GM12878 (cell line): ENCODE data around the gene TBC1D24. TPM values are rescaled to one million over a fixed set of nuclear protein-coding genes. Genes with fewer than 3 reads are reported as not detected.

Source experiments
- ATAC-seq: fragments of 200-7000 bp; cut with Tn5 transposase; 3 replicates; pipeline ENCODE4 v1.9.1; 2020; ENCODE audit warnings: mild to moderate bottlenecking, moderate library complexity
- BruUV-seq: library from RNA; stranded (reverse); fragments of 400-500 nt; replicated peaks from 2 replicates; lab custom pipeline; 2021; lab: Mats Ljungman, UMichigan
- CTCF ChIA-PET: fragments of 300-600 bp; sonication (Branson Sonifier 250); formaldehyde crosslinking; extraction: SDS; loops from one replicate; lab custom pipeline; 2021; ENCODE audit warnings: inconsistent platforms; lab: Yijun Ruan, JAX
- POLR2A ChIA-PET: fragments of 350-600 bp; formaldehyde crosslinking; extraction: SDS; loops from one replicate; lab custom pipeline; 2021; ENCODE audit warnings: inconsistent platforms; lab: Charles Lee
- RAD21 ChIA-PET: fragments of 300-600 bp; sonication (Branson Sonifier 250); formaldehyde crosslinking; loops from one replicate; lab custom pipeline; 2023; ENCODE audit warnings: antibody characterized with exemption; ENCODE audit not compliant: unreplicated experiment; lab: Charles Lee
- SMC1A ChIA-PET: fragments of 300-600 bp; sonication (Branson Sonifier 250); formaldehyde crosslinking; loops from one replicate; lab custom pipeline; 2023; ENCODE audit not compliant: unreplicated experiment, uncharacterized antibody; lab: Charles Lee
- DNase-seq: peaks from one replicate; pipeline ENCODE4 v3.0.0-alpha.2; 2011; ENCODE audit warnings: low read depth, low spot score
- FAIRE-seq: peaks from 3 replicates; lab custom pipeline; 2011; peaks lifted over from hg19 to GRCh38; lab: Jason Lieb, UNC
- H2AFZ ChIP-seq: 2 replicates; pipeline ENCODE4 v1.6.0; 2011; ENCODE audit warnings: low read depth, low read length, control low read depth; ENCODE audit not compliant: control insufficient read depth
- H3K27ac ChIP-seq: 2 replicates; pipeline ENCODE4 v1.5.1; 2011; ENCODE audit warnings: control low read depth; ENCODE audit not compliant: control insufficient read depth, insufficient read depth
- H3K27me3 ChIP-seq, 2 experiments: replicated peaks in 1 of 2; 2 replicates each; pipeline versions ENCODE4 v1.6.0 to v1.6.1; 2011; ENCODE audit warnings: low read length in 1 of 2; ENCODE audit not compliant: control insufficient read depth in 2 of 2, insufficient read depth in 2 of 2
- H3K36me3 ChIP-seq, 2 experiments: 2 replicates each; pipeline ENCODE4 v1.5.1; 2011; ENCODE audit warnings: low read length in 1 of 2; ENCODE audit not compliant: control insufficient read depth in 2 of 2, insufficient read depth in 2 of 2
- H3K4me1 ChIP-seq: 2 replicates; pipeline ENCODE4 v1.6.1; 2011; ENCODE audit warnings: mild to moderate bottlenecking, low read length, moderate library complexity, mixed read lengths; ENCODE audit not compliant: control insufficient read depth, insufficient read depth
- H3K4me2 ChIP-seq: 2 replicates; pipeline ENCODE4 v1.6.0; 2011; ENCODE audit warnings: control low read depth; ENCODE audit not compliant: control insufficient read depth, insufficient read depth
- H3K4me3 ChIP-seq: fragments of 200-600 bp; sonication (generic); 2 replicates; pipeline ENCODE4 v1.5.1; 2016
- H3K79me2 ChIP-seq: 2 replicates; pipeline ENCODE4 v1.6.0; 2011; ENCODE audit warnings: low read length; ENCODE audit not compliant: control insufficient read depth, insufficient read depth
- H3K9ac ChIP-seq: 2 replicates; pipeline ENCODE4 v1.8.0; 2011; ENCODE audit warnings: low read length, control low read depth, mixed read lengths; ENCODE audit not compliant: control insufficient read depth, insufficient read depth
- H3K9me3 ChIP-seq: replicated peaks from 3 replicates; pipeline ENCODE4 v1.5.1; 2011; ENCODE audit warnings: mild to moderate bottlenecking, low read length; ENCODE audit not compliant: control insufficient read depth, insufficient read depth
- H4K20me1 ChIP-seq: 2 replicates; pipeline ENCODE4 v1.6.0; 2011; ENCODE audit not compliant: control insufficient read depth, insufficient read depth
- BACH1 ChIP-seq: fragments of 450-650 bp; IDR thresholded peaks from 2 replicates; pipeline ENCODE4 v1.6.1; 2017; ENCODE audit warnings: mild to moderate bottlenecking, borderline replicate concordance
- CHD2 ChIP-seq: IDR thresholded peaks from 2 replicates; pipeline ENCODE4 v1.6.1; 2011; ENCODE audit warnings: low read depth, low read length, improper control_type of control experiment, borderline replicate concordance
- NFXL1 ChIP-seq: fragments of 450-650 bp; IDR thresholded peaks from 2 replicates; pipeline ENCODE4 v1.6.1; 2017; ENCODE audit warnings: antibody characterized with exemption, mild to moderate bottlenecking, borderline replicate concordance
- PAX8 ChIP-seq: fragments of 450-650 bp; IDR thresholded peaks from 2 replicates; pipeline ENCODE4 v1.6.1; 2017; ENCODE audit warnings: mild to moderate bottlenecking, moderate library complexity
- POLR2A ChIP-seq: IDR thresholded peaks from 2 replicates; pipeline ENCODE4 v1.6.1; 2011; ENCODE audit warnings: low read depth, mild to moderate bottlenecking, low read length
- RAD21 ChIP-seq: IDR thresholded peaks from 2 replicates; pipeline ENCODE4 v1.6.1; 2011; ENCODE audit warnings: mild to moderate bottlenecking, low read depth, low read length, moderate library complexity; ENCODE audit not compliant: insufficient read depth
- SMC3 ChIP-seq: IDR thresholded peaks from 2 replicates; pipeline ENCODE4 v1.6.1; 2011; ENCODE audit warnings: low read length, improper control_type of control experiment, borderline replicate concordance
- TAF1 ChIP-seq: IDR thresholded peaks from 2 replicates; pipeline ENCODE4 v1.6.1; 2011; ENCODE audit warnings: mild to moderate bottlenecking, low read depth, low read length, borderline replicate concordance
- WGBS: methylation state at CpG from one replicate; pipeline ENCODE4 v1.1.6; 2016; ENCODE audit warnings: low lambda C conversion rate; ENCODE audit not compliant: insufficient replicate concordance, insufficient coverage; ENCODE audit errors: missing lambda C conversion rate; 5-methylcytosine and 5-hydroxymethylcytosine counted together
- in situ Hi-C: fragments of 300-500 bp; cut with MboI; formaldehyde crosslinking; loops from 9 replicates; pipeline ENCODE4 v1.14.3; 2018; ENCODE audit warnings: mixed read lengths
- intact Hi-C: fragments of 100-400 bp; cut with micrococcal nuclease; formaldehyde crosslinking; loops from one replicate; pipeline ENCODE4 v1.14.2; 2022; ENCODE audit not compliant: unreplicated experiment
- polyA plus RNA-seq, 11 experiments: library from polyadenylated mRNA; depleted of rRNA in 4 of 11; unstranded in 6 of 11; stranded (reverse) in 5 of 11; fragments of >200 nt; fragmentation: Nextera tagmentation in 4 of 11; fragmentation: Illumina TruSeq in 1 of 11; extraction: Ambion mirVana in 4 of 11; extraction: Trizol in 1 of 11; gene quantifications; 1 replicate in 1 of 11; 2 replicates in 10 of 11; pipeline versions ENCODE4 v1.2.1 to v1.2.3, GENCODE V29; 2011 to 2016; ENCODE audit warnings: inconsistent platforms in 2 of 11, missing spikeins in 2 of 11, low read depth in 1 of 11
- total RNA-seq, 4 experiments: library from RNA; depleted of rRNA in 3 of 4; stranded (reverse); fragments of >200 nt in 3 of 4; fragmentation: Illumina TruSeq in 1 of 4; extraction: Trizol in 1 of 4; gene quantifications; 2 replicates each; pipeline versions ENCODE4 v1.2.1 to v1.2.3, GENCODE V29; 2013 to 2021
- TF ChIP-seq, protein P1 (sequence below): IDR thresholded peaks from 2 replicates; pipeline ENCODE4 v1.6.1; 2011; ENCODE audit warnings: low read depth, mild to moderate bottlenecking, low read length, moderate library complexity, borderline replicate concordance; ENCODE audit errors: extremely low read depth
- TF ChIP-seq, protein P2 (sequence below), 3 experiments: IDR thresholded peaks in 2 of 3; conservative IDR thresholded peaks in 1 of 3; 2 replicates each; pipeline ENCODE4 v1.5.1; 2011; ENCODE audit warnings: low read depth in 3 of 3, low read length in 3 of 3, mild to moderate bottlenecking in 3 of 3, control low read depth in 2 of 3, moderate library complexity in 2 of 3, inconsistent platforms in 1 of 3, mixed read lengths in 1 of 3; ENCODE audit not compliant: control insufficient read depth in 2 of 3, insufficient read depth in 1 of 3; ENCODE audit errors: extremely low read depth in 1 of 3

TBC1D24 gene
- total and polyA plus RNA-seq, 10 of the 15 experiments (the other 5 are each of a cell fraction or from before 2014, with no cell fraction given), result 1.1 to 9.6 (median 4.5) TPM

DNA sequence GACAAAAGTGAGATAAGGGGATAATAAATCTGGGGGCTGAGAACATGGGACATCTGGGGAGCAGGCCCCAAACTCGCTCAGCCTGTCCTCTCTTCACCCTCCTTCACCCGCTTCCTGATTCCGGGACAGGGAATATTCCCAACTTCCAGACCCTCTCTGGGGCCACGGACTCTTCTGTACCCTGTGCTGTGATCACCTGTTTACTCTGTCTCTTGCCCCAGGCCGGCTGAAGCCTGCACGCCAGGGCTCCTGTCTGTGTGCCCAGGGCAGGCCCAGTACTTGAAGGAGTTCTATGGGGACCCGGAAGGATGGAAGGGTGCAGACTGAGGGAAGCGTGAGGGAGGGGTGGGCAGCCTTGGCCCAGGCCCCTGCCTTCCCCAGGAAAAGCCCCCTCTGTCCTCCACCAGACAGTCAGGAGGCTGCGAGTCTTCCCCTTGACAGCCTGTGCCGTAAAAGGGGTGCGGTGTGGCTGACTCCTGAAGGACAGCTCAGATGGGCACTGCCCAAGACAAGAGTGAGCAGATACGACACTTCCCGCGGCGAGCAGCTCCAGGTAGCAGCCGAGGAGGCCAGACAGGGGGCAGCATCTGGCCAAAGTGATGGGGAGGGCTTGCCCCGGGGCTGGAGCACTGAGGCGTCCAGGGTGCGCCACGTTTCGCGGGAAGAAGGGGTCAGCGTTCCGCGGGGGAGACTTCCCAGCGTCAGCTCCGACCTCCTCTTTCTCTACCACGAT, 46.7 kb upstream of the TBC1D24 start:
- Histone ChIP-seq H3K27ac (peak overlapping the region; percentile 82), H3K4me3 (peak overlapping the region; percentile 84), H3K79me2 (peaks cover 28% of the 10 kb centered on the region), H3K4me2 (peak overlapping the region; percentile 62), H2AFZ (peak overlapping the region; percentile 99), H3K36me3 (peaks cover 10 to 11% of the 10 kb centered on the region in 2 experiments; a peak in 3 of 4 replicates), H3K9me3 (no peaks in the 10 kb centered on the region), H3K9ac (peak overlapping the region; percentile 70), H3K4me1 (peaks cover 6% of the 10 kb centered on the region), H4K20me1 (no peaks in the 10 kb centered on the region), H3K27me3 (no peaks in the 10 kb centered on the region)
- ChIA-PET SMC1A (interaction anchor here (0.8 kb wide), 1 partner anchor 60 kb away, joined by 3 read pairs; no protein-coding TSS in a partner anchor), POLR2A (interaction anchor here (0.9 to 2.3 kb wide), 4 partner anchors 14 to 177 kb away, joined by 3 to 9 read pairs (median 3); partner anchors contain the start of gene ECI1), RAD21 (interaction anchor here (2.5 kb wide), 1 partner anchor 46 kb away, joined by 8 read pairs; the partner anchor contains the start of gene TBC1D24), CTCF (interaction anchor here (0.9 to 4.2 kb wide), 6 partner anchors 11 to 176 kb away, joined by 3 to 20 read pairs (median 5); partner anchors contain the start of gene ECI1)
- TSS peak; percentile 94 for BruUV-seq
- 40% methylated on average over 28 of the region's 28 CpGs for WGBS
- no peak for DNase-seq
- intact Hi-C loops (no loop called here), in situ Hi-C loops (no loop called here)
- FAIRE-seq, result peak; percentile 27
- peak; percentile 35 for ATAC-seq
- no peak for TF ChIP-seq NFXL1
- no peak for TF ChIP-seq BACH1
- TF ChIP-seq, protein P1, sequence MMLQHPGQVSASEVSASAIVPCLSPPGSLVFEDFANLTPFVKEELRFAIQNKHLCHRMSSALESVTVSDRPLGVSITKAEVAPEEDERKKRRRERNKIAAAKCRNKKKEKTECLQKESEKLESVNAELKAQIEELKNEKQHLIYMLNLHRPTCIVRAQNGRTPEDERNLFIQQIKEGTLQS, result no peak
- TF ChIP-seq CHD2, result no peak
- TF ChIP-seq, protein P2, sequence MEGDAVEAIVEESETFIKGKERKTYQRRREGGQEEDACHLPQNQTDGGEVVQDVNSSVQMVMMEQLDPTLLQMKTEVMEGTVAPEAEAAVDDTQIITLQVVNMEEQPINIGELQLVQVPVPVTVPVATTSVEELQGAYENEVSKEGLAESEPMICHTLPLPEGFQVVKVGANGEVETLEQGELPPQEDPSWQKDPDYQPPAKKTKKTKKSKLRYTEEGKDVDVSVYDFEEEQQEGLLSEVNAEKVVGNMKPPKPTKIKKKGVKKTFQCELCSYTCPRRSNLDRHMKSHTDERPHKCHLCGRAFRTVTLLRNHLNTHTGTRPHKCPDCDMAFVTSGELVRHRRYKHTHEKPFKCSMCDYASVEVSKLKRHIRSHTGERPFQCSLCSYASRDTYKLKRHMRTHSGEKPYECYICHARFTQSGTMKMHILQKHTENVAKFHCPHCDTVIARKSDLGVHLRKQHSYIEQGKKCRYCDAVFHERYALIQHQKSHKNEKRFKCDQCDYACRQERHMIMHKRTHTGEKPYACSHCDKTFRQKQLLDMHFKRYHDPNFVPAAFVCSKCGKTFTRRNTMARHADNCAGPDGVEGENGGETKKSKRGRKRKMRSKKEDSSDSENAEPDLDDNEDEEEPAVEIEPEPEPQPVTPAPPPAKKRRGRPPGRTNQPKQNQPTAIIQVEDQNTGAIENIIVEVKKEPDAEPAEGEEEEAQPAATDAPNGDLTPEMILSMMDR (IDR thresholded peaks at IDR 0.05 in 2 of 3, conservative IDR thresholded peaks at IDR 0.05 in 1 of 3; ENCODE audit: control insufficient read depth in 2 of 3, extremely low read depth in 1 of 3, insufficient read depth in 1 of 3, low read depth in 3 of 3, low read length in 3 of 3), result peak; percentile 26 to 31 (median 28); a peak in 5 of 6 replicates
- TF ChIP-seq PAX8, result no peak
- TF ChIP-seq SMC3, result peak; percentile 3; the same call in 1 of the 2 replicates
- TF ChIP-seq RAD21, result no peak
- no peak for TF ChIP-seq TAF1
- TF ChIP-seq POLR2A, result peak; percentile 9; the same call in 1 of the 2 replicates
